Smooth muscle cell (in vitro differentiated cells): ENCODE data around the gene TERC. TPM values are rescaled to one million over a fixed set of nuclear protein-coding genes. Genes with fewer than 3 reads are reported as not detected.
A peak's percentile ranks its signal among the peaks of the same experiment; 100 is the strongest.

Experiments
- DNase-seq: peaks from one replicate; lab custom pipeline; 2025; ENCODE audit not compliant: unreplicated experiment; lab: John Stamatoyannopoulos, UW
- H2AFZ ChIP-seq: fragments of 200-600 bp; sonication (generic); 2 replicates; pipeline ENCODE4 v1.6.0; 2016; ENCODE audit warnings: antibody characterized with exemption, low read depth, mild to moderate bottlenecking
- H3F3A ChIP-seq: fragments of 200-600 bp; sonication (generic); 2 replicates; pipeline ENCODE4 v1.6.0; 2017; ENCODE audit warnings: antibody characterized with exemption, low read depth
- H3K27ac ChIP-seq: fragments of 200-600 bp; sonication (generic); 2 replicates; pipeline ENCODE4 v1.5.1; 2016; ENCODE audit warnings: low read depth, mild to moderate bottlenecking
- H3K27me3 ChIP-seq: fragments of 200-600 bp; sonication (generic); 2 replicates; pipeline ENCODE4 v1.6.1; 2016; ENCODE audit warnings: low read depth, mild to moderate bottlenecking
- H3K36me3 ChIP-seq: fragments of 200-600 bp; sonication (generic); 2 replicates; pipeline ENCODE4 v1.5.1; 2016; ENCODE audit warnings: low read depth
- H3K4me1 ChIP-seq: fragments of 200-600 bp; sonication (generic); 2 replicates; pipeline ENCODE4 v1.5.1; 2016; ENCODE audit warnings: low read depth
- H3K4me2 ChIP-seq: fragments of 200-600 bp; sonication (generic); 2 replicates; pipeline ENCODE4 v1.6.0; 2016; ENCODE audit warnings: mild to moderate bottlenecking
- H3K4me3 ChIP-seq: fragments of 200-600 bp; sonication (generic); 2 replicates; pipeline ENCODE4 v1.5.1; 2016; ENCODE audit warnings: mild to moderate bottlenecking
- H3K79me2 ChIP-seq: fragments of 200-600 bp; sonication (generic); 2 replicates; pipeline ENCODE4 v1.6.0; 2016; ENCODE audit warnings: low read depth, mild to moderate bottlenecking
- H3K9ac ChIP-seq: fragments of 200-600 bp; sonication (generic); 2 replicates; pipeline ENCODE4 v1.6.0; 2016; ENCODE audit warnings: low read depth
- H3K9me3 ChIP-seq: fragments of 200-600 bp; sonication (generic); replicated peaks from 2 replicates; pipeline ENCODE4 v1.5.1; 2016; ENCODE audit warnings: low read depth
- H4K20me1 ChIP-seq: fragments of 200-600 bp; sonication (generic); 2 replicates; pipeline ENCODE4 v1.6.0; 2016; ENCODE audit warnings: low read depth
- WGBS: methylation state at CpG from one replicate; pipeline ENCODE4 v1.1.7; 2016; ENCODE audit warnings: low lambda C conversion rate; 5-methylcytosine and 5-hydroxymethylcytosine counted together
- polyA plus RNA-seq: library from polyadenylated mRNA; unstranded; fragments of >200 nt; fragmentation: Nextera tagmentation; extraction: Ambion mirVana; gene quantifications from 2 replicates; pipeline ENCODE4 v1.2.1, GENCODE V29; 2016
- total RNA-seq: library from RNA; depleted of rRNA; stranded (reverse); fragments of >200 nt; gene quantifications from 2 replicates; pipeline ENCODE4 v1.2.3, GENCODE V29; 2014
- TF ChIP-seq, protein P1 (sequence below): fragments of 200-600 bp; sonication (generic); IDR thresholded peaks from 2 replicates; pipeline ENCODE4 v1.5.1; 2017; ENCODE audit warnings: borderline replicate concordance, mild to moderate bottlenecking, antibody characterized with exemption; ENCODE audit not compliant: insufficient read depth, poor library complexity, severe bottlenecking

TERC gene
- total and polyA plus RNA-seq, 2 experiments from 2014 or later, result 148 TPM; not detected in 1

GRCh38 chr3:169764312-169764881 is 463 bp downstream of the TERC start:
- 15% methylated on average over 35 of the region's 46 CpGs for WGBS
- DNase-seq, result no peak

DNA sequence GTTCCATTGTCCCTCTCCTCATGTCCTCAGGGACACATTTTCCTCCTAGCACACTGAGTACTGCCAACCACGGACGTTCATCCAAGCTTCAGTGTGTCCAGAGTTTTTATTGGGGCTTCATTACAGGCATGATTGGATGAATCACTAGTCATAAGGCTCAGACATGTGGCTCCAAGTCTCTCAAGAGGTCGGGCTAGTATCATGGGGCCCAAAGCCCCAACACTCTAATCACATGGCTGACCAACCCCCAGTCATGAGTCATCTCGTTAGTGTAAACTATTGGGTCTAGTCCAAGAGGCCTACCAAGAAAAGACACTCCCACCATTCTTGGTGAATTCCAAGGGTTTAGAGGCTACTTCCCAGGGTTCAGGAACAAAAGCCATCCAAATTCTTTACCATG is 4.4 kb downstream of the TERC start:
- DNase-seq, result no peak
- H3K9ac ChIP-seq, result no peak overlapping the region
- no peaks in the 10 kb centered on the region for H4K20me1 ChIP-seq
- H2AFZ ChIP-seq, result no peak overlapping the region
- WGBS, result 76% methylated on average over 4 of the region's 4 CpGs
- no peaks in the 10 kb centered on the region for H3K4me1 ChIP-seq
- no peaks in the 10 kb centered on the region for H3K27me3 ChIP-seq
- H3K4me2 ChIP-seq, result no peak overlapping the region
- TF ChIP-seq, protein P1, sequence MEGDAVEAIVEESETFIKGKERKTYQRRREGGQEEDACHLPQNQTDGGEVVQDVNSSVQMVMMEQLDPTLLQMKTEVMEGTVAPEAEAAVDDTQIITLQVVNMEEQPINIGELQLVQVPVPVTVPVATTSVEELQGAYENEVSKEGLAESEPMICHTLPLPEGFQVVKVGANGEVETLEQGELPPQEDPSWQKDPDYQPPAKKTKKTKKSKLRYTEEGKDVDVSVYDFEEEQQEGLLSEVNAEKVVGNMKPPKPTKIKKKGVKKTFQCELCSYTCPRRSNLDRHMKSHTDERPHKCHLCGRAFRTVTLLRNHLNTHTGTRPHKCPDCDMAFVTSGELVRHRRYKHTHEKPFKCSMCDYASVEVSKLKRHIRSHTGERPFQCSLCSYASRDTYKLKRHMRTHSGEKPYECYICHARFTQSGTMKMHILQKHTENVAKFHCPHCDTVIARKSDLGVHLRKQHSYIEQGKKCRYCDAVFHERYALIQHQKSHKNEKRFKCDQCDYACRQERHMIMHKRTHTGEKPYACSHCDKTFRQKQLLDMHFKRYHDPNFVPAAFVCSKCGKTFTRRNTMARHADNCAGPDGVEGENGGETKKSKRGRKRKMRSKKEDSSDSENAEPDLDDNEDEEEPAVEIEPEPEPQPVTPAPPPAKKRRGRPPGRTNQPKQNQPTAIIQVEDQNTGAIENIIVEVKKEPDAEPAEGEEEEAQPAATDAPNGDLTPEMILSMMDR, result no peak
- no peak overlapping the region for H3K27ac ChIP-seq
- H3K79me2 ChIP-seq, result no peaks in the 10 kb centered on the region
- H3K36me3 ChIP-seq, result no peaks in the 10 kb centered on the region
- no peaks in the 10 kb centered on the region for H3K9me3 ChIP-seq
- no peak overlapping the region for H3K4me3 ChIP-seq
- peaks cover 4% of the 10 kb centered on the region for H3F3A ChIP-seq

More at GRCh38 chr3:169764312-169764881, 463 bp downstream of the TERC start:
- peak overlapping the region; percentile 62 for H3K4me3 ChIP-seq
- H3K36me3 ChIP-seq, result no peaks in the 10 kb centered on the region
- peak overlapping the region; percentile 76 for H2AFZ ChIP-seq
- TF ChIP-seq, protein P1, result no peak
- H3K4me1 ChIP-seq, result no peaks in the 10 kb centered on the region
- peak overlapping the region; percentile 62 for H3K27ac ChIP-seq
- H3K79me2 ChIP-seq, result no peaks in the 10 kb centered on the region
- H3K27me3 ChIP-seq, result no peaks in the 10 kb centered on the region
- H4K20me1 ChIP-seq, result no peaks in the 10 kb centered on the region
- peak overlapping the region; percentile 74 for H3K9ac ChIP-seq
- H3F3A ChIP-seq, result peaks cover 18% of the 10 kb centered on the region
- H3K9me3 ChIP-seq, result no peaks in the 10 kb centered on the region
- H3K4me2 ChIP-seq, result peak overlapping the region; percentile 87

- Histone ChIP-seq H3K9me3 (no peaks in the 10 kb centered on the region), H3K4me1 (no peaks in the 10 kb centered on the region), H3K79me2 (no peaks in the 10 kb centered on the region), H3F3A (no peaks in the 10 kb centered on the region), H3K27ac (no peak overlapping the region), H3K9ac (no peak overlapping the region), H3K4me3 (no peak overlapping the region), H2AFZ (no peak overlapping the region), H4K20me1 (no peaks in the 10 kb centered on the region), H3K27me3 (no peaks in the 10 kb centered on the region), H3K36me3 (no peaks in the 10 kb centered on the region), H3K4me2 (no peak overlapping the region)
- no peak for DNase-seq
- TF ChIP-seq, protein P1, result no peak
- 91% methylated on average over 2 of the region's 2 CpGs for WGBS
Observed at GRCh38 chr3:169759256-169759655, 5.6 kb downstream of the TERC start.

GRCh38 chr3:169758359-169758994 is 6.4 kb downstream of the TERC start:
- no peaks in the 10 kb centered on the region for H3K9me3 ChIP-seq
- H3K4me2 ChIP-seq, result no peak overlapping the region
- no peaks in the 10 kb centered on the region for H4K20me1 ChIP-seq
- no peak overlapping the region for H3K27ac ChIP-seq
- TF ChIP-seq, protein P1, result no peak
- H3K4me3 ChIP-seq, result no peak overlapping the region
- no peaks in the 10 kb centered on the region for H3K4me1 ChIP-seq
- no peaks in the 10 kb centered on the region for H3K36me3 ChIP-seq
- no peaks in the 10 kb centered on the region for H3K27me3 ChIP-seq
- H3F3A ChIP-seq, result no peaks in the 10 kb centered on the region
- no peak overlapping the region for H3K9ac ChIP-seq
- no peak for DNase-seq
- H2AFZ ChIP-seq, result no peak overlapping the region
- no peaks in the 10 kb centered on the region for H3K79me2 ChIP-seq
- WGBS, result 77% methylated on average over 5 of the region's 5 CpGs
